ENCODE data around the gene DSTN.

- TF ChIP-seq POLR2A (IDR thresholded peaks at IDR 0.05) (no peak), CTCF (IDR thresholded peaks at IDR 0.05) (no peak), POLR2AphosphoS5 (IDR thresholded peaks at IDR 0.05; ENCODE audit: insufficient read depth in 1 of 2, low read depth in 1 of 2) (no peak)
Measured at GRCh38 chr20:17658648-17658993, 88.7 kb downstream of the DSTN start.
